Chondrocyte (in vitro differentiated cells): ENCODE data around the gene HPF1. TPM values are rescaled to one million over a fixed set of nuclear protein-coding genes. Genes with fewer than 3 reads are reported as not detected.

Experiments
- DNase-seq: peaks from one replicate; pipeline ENCODE4 v3.0.0; 2021; ENCODE audit warnings: mixed read lengths, low spot score
- H3K27ac Mint-ChIP-seq: one replicate; pipeline ENCODE4 v1.8.0; 2021; ENCODE audit warnings: mild to moderate bottlenecking, moderate library complexity, mixed read lengths; ENCODE audit not compliant: unreplicated experiment
- H3K27me3 Mint-ChIP-seq: 2 replicates; pipeline ENCODE4 v1.8.0; 2021; ENCODE audit warnings: low read depth, mixed read lengths
- H3K36me3 Mint-ChIP-seq: 2 replicates; pipeline ENCODE4 v1.8.0; 2021; ENCODE audit warnings: low read depth, mixed read lengths
- H3K4me1 Mint-ChIP-seq: 2 replicates; pipeline ENCODE4 v1.8.0; 2021; ENCODE audit warnings: low read depth, mild to moderate bottlenecking, mixed read lengths
- H3K4me3 Mint-ChIP-seq: one replicate; pipeline ENCODE4 v1.8.0; 2021; ENCODE audit warnings: mild to moderate bottlenecking, moderate library complexity, mixed read lengths; ENCODE audit not compliant: unreplicated experiment
- H3K9me3 Mint-ChIP-seq: 2 replicates; pipeline ENCODE4 v1.8.0; 2021; ENCODE audit warnings: low read depth, mixed read lengths
- total RNA-seq: library from RNA; stranded (reverse); gene quantifications from 3 replicates; pipeline ENCODE4 v1.2.1, GENCODE V29; 2021
- TF ChIP-seq, protein P1 (sequence below): fragments of 200-600 bp; sonication (generic); IDR thresholded peaks from 2 replicates; pipeline ENCODE4 v1.5.0; 2021; ENCODE audit warnings: antibody characterized with exemption, mild to moderate bottlenecking, moderate library complexity

HPF1 gene
- total RNA-seq, 1 donor from 2014 or later: 20.2 TPM

DNA sequence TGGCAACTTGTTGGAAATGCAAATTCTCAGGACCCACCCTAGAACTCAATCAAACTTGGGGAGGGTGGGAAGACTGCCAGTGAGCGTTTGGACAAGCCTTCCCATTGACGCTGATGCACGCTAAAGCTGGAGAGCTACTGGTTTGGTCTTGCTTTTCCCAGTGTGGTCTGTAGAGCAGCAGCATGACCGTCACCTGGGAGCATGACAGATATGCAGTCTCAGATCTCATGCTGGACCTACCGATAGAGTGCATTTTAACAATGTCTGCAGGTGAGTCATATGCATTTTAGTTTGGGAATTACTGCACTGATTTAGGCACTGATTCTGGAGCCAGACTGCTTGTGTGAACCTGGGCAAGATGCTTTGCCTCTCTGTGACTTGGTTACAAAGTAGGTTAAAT lies 27.2 kb downstream of the HPF1 start:
- Mint-ChIP-seq H3K36me3 (peaks cover 15% of the 10 kb centered on the region), H3K4me1 (no peaks in the 10 kb centered on the region)

DNA sequence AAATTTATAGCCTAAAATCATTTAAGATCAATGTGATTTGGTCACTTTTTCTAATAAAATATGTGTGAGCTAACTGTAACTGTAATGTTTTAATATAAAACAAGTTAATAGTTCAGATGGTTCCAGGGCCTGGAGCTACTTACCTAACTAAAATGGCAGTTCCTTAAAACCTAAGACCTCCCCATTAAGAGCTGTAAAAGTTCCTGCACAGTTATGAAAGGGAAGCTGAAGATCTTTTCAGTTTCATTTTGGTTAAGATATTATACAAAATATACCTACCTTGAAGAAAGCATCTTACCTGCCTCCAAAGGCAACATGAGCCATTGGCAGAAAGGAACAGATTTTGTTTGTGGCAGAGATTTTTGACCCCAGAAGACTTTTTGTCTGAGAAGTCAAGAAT lies 30.1 kb downstream of the HPF1 start:
- DNase-seq: no peak
- Mint-ChIP-seq H3K36me3 (peaks cover 11% of the 10 kb centered on the region), H3K27me3 (no peaks in the 10 kb centered on the region), H3K4me3 (no peak overlapping the region), H3K4me1 (no peaks in the 10 kb centered on the region), H3K9me3 (no peaks in the 10 kb centered on the region), H3K27ac (no peak overlapping the region)
- TF ChIP-seq, protein P1, sequence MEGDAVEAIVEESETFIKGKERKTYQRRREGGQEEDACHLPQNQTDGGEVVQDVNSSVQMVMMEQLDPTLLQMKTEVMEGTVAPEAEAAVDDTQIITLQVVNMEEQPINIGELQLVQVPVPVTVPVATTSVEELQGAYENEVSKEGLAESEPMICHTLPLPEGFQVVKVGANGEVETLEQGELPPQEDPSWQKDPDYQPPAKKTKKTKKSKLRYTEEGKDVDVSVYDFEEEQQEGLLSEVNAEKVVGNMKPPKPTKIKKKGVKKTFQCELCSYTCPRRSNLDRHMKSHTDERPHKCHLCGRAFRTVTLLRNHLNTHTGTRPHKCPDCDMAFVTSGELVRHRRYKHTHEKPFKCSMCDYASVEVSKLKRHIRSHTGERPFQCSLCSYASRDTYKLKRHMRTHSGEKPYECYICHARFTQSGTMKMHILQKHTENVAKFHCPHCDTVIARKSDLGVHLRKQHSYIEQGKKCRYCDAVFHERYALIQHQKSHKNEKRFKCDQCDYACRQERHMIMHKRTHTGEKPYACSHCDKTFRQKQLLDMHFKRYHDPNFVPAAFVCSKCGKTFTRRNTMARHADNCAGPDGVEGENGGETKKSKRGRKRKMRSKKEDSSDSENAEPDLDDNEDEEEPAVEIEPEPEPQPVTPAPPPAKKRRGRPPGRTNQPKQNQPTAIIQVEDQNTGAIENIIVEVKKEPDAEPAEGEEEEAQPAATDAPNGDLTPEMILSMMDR: no peak

More for the DNA sequence above, 27.2 kb downstream of the HPF1 start:
- DNase-seq: no peak
- Mint-ChIP-seq H3K27me3 (no peaks in the 10 kb centered on the region), H3K4me3 (no peak overlapping the region), H3K9me3 (no peaks in the 10 kb centered on the region), H3K27ac (no peak overlapping the region)
- TF ChIP-seq, protein P1: no peak

DNA sequence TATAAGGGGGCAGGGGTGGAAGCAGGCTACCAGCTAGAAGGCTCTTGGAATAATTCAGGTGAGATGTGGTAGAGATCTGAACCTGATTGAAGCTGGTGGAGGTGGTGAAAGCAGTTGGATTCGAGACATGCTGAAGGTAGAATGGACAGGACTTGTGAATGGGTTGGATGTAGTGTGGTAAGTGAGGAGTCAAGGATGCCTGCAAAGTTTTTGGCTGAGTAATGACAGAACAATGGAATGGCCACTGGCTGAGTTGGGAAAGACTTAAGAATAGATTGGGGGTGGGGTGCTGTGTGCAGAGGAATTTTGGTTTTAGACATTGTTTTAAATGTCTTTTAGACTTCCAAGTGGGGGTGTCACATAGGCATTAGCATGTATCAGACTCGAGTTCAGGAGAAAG lies 33.5 kb downstream of the HPF1 start:
- no peak for DNase-seq
- H3K27me3 Mint-ChIP-seq: no peaks in the 10 kb centered on the region
- TF ChIP-seq, protein P1: no peak
- H3K27ac Mint-ChIP-seq: no peak overlapping the region
- no peaks in the 10 kb centered on the region for H3K9me3 Mint-ChIP-seq
- no peaks in the 10 kb centered on the region for H3K4me1 Mint-ChIP-seq
- peaks cover 11% of the 10 kb centered on the region for H3K36me3 Mint-ChIP-seq
- no peak overlapping the region for H3K4me3 Mint-ChIP-seq

DNA sequence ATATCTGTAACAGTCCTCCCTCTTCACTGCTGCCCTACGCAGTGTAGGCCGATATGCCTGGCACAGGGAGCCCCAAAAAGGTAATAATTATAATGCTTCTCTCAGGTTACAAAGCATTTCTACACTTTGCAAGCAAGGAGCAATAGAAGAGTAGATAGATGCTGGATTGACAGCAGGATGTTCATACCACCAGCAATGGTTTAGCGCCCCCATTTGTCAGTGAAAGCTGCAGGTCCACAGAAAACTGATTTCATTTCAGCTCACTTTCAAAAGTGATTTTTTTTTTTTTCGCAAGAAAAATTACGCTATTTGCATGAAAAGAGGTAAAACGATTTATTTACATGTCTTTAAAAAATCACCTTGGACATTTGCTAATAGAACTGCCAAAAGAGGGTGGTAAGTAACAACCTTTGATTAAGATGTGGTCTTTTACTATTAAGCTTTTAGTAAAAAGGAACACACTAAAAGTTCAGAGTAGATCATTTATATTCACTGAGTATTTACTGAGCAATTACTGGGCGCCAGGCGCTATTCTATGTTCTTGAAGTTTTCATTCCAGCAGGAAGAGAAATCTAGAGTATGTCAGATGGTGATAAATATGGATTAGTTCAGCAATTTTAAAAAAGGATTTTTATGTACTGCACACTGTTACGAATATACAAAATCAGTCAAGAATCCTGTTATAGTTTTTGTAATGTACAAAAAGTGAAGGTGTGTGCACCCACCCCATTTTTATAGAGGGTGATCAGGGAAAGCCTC lies 34.4 kb downstream of the HPF1 start:
- no peak overlapping the region for H3K27ac Mint-ChIP-seq
- no peaks in the 10 kb centered on the region for H3K27me3 Mint-ChIP-seq
- TF ChIP-seq, protein P1: peak; percentile 57

DNA sequence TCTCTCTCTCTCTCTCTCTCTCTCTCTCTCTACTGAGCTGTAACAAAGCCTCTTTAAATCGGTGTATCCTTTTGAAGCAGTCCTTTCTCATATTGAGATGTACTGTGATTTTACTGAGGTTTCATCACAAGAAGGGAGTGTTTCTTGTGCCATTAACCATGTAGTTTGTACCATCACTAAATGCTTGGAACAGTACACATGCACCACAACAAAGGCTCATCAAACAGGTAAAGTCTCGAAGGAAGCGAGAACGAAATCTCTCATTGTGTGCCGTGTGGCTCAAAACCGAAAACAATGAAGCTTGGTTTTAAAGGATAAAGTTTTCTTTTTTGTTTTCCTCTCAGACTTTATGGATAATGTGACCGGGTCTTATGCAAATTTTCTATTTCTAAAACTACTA lies 37.2 kb downstream of the HPF1 start:
- no peak for DNase-seq
- H3K36me3 Mint-ChIP-seq: peaks cover 8% of the 10 kb centered on the region
- TF ChIP-seq, protein P1: no peak
- H3K4me1 Mint-ChIP-seq: no peaks in the 10 kb centered on the region
- H3K27ac Mint-ChIP-seq: no peak overlapping the region
- H3K4me3 Mint-ChIP-seq: no peak overlapping the region
- no peaks in the 10 kb centered on the region for H3K9me3 Mint-ChIP-seq
- no peaks in the 10 kb centered on the region for H3K27me3 Mint-ChIP-seq

More for the DNA sequence above, 34.4 kb downstream of the HPF1 start:
- no peak for DNase-seq
- no peaks in the 10 kb centered on the region for H3K9me3 Mint-ChIP-seq
- peaks cover 8% of the 10 kb centered on the region for H3K36me3 Mint-ChIP-seq
- H3K4me1 Mint-ChIP-seq: no peaks in the 10 kb centered on the region
- no peak overlapping the region for H3K4me3 Mint-ChIP-seq
